Testis (tissue), 2 donors: Measurements from ENCODE around the gene MEIOB.

Experiments used
- POLR2A ChIP-seq: fragments of 450-650 bp; IDR thresholded peaks from one replicate; pipeline ENCODE4 v1.6.1; 2017; ENCODE audit warnings: antibody characterized with exemption, mild to moderate bottlenecking, moderate library complexity
- TF ChIP-seq, protein P1 (sequence below), 3 experiments: fragments of 450-650 bp in 2 of 3; fragments of 200-600 bp in 1 of 3; sonication (generic) in 1 of 3; IDR thresholded peaks; one replicate each; pipeline ENCODE4 v1.5.1; 2016 to 2019; ENCODE audit warnings: antibody characterized with exemption in 3 of 3, mild to moderate bottlenecking in 2 of 3, moderate library complexity in 1 of 3

DNA sequence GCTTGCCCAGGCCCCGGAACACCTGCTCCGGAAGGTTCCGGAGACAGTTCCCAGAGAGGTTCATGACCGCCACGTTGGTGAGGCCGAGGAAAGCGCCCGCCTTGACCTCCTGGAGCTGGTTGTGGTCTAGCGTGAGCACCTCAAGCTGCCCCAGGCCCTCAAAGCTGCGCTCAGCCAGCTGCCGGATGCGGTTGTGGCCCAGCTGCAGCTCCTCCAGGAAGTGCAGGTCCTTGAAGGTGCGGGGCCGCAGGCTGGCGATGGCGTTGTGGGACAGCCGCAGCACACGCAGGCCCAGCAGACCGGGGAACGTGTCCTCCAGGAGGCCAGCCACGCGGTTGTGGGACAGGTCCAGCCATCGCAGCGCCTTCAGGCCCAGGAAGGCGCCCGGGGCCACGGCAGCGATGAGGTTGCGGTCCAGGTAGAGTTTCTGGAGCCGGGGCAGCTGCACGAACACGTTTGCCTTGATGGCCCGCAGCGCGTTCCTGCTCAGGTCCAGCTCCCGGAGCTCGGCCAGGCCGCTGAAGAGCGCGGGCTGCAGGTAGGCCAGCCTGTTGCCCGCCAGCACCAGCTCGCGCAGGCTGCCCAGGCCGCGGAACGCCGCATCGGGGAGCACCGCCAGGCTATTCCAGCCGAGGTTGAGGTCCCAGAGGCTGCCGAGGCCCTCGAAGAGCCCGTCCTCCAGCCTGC is 80.6 kb downstream of the MEIOB start:
- TF ChIP-seq, protein P1, sequence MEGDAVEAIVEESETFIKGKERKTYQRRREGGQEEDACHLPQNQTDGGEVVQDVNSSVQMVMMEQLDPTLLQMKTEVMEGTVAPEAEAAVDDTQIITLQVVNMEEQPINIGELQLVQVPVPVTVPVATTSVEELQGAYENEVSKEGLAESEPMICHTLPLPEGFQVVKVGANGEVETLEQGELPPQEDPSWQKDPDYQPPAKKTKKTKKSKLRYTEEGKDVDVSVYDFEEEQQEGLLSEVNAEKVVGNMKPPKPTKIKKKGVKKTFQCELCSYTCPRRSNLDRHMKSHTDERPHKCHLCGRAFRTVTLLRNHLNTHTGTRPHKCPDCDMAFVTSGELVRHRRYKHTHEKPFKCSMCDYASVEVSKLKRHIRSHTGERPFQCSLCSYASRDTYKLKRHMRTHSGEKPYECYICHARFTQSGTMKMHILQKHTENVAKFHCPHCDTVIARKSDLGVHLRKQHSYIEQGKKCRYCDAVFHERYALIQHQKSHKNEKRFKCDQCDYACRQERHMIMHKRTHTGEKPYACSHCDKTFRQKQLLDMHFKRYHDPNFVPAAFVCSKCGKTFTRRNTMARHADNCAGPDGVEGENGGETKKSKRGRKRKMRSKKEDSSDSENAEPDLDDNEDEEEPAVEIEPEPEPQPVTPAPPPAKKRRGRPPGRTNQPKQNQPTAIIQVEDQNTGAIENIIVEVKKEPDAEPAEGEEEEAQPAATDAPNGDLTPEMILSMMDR (IDR thresholded peaks at IDR 0.05) = no peak
- no peak for TF ChIP-seq POLR2A
